K562 (cell line): ENCODE measurements around the gene DHX8. TPM values are rescaled to one million over a fixed set of nuclear protein-coding genes. Genes with fewer than 3 reads are reported as not detected.

Experiments
- ATAC-seq: fragments of 200-7000 bp; cut with Tn5 transposase; 3 replicates; pipeline ENCODE4 v1.9.1; 2020; ENCODE audit warnings: moderate library complexity
- BruUV-seq: library from RNA; stranded (reverse); fragments of 400-500 nt; replicated peaks from 2 replicates; lab custom pipeline; 2021; lab: Mats Ljungman, UMichigan
- CTCF ChIA-PET: fragments of 300-600 bp; formaldehyde crosslinking; extraction: SDS; loops from one replicate; lab custom pipeline; 2021; ENCODE audit warnings: low intra/inter-chr PET ratio; lab: Yijun Ruan, JAX
- POLR2A ChIA-PET: fragments of 300-600, 350-650 bp; sonication (Branson Sonifier 250); formaldehyde crosslinking; extraction: SDS; loops from one replicate; lab custom pipeline; 2021; ENCODE audit warnings: antibody characterized with exemption, inconsistent platforms; lab: Yijun Ruan, JAX
- DNase-seq, 4 experiments: peaks; one replicate each; pipeline versions ENCODE4 v3.0.0 to v3.0.0-alpha.2; 2011 to 2018; ENCODE audit warnings: low spot score in 3 of 4, mixed read lengths in 3 of 4; ENCODE audit errors: extremely low read depth in 1 of 4
- FAIRE-seq: peaks from 2 replicates; lab custom pipeline; 2011; peaks lifted over from hg19 to GRCh38; lab: Jason Lieb, UNC
- H2AFZ ChIP-seq: 2 replicates; pipeline ENCODE4 v1.6.0; 2011; ENCODE audit warnings: low read depth, low read length, control low read depth, inconsistent platforms
- H3K27ac ChIP-seq: fragments of 200-600 bp; 3 replicates; pipeline ENCODE4 v1.8.0; 2011; ENCODE audit warnings: low read depth, mild to moderate bottlenecking, control low read depth, inconsistent platforms, low read length, moderate library complexity, mixed read lengths; ENCODE audit errors: extremely low read depth
- H3K27me3 ChIP-seq, 2 experiments: fragments of 300-600 bp in 1 of 2; 2 replicates in 1 of 2; 3 replicates in 1 of 2; pipeline versions ENCODE4 v1.6.0 to v1.8.0; 2011; ENCODE audit warnings: inconsistent platforms in 2 of 2, low read length in 2 of 2, mild to moderate bottlenecking in 1 of 2, mixed read lengths in 1 of 2, moderate library complexity in 1 of 2; ENCODE audit not compliant: control insufficient read depth in 2 of 2, insufficient read depth in 2 of 2
- H3K36me3 ChIP-seq: fragments of 300-600 bp; 3 replicates; pipeline ENCODE4 v1.8.0; 2011; ENCODE audit warnings: mild to moderate bottlenecking, low read length, inconsistent platforms; ENCODE audit not compliant: control insufficient read depth, insufficient read depth
- H3K4me1 ChIP-seq, 2 experiments: fragments of 200-600 bp in 1 of 2; replicated peaks in 1 of 2; 2 replicates in 1 of 2; 3 replicates in 1 of 2; pipeline versions ENCODE4 v1.5.1 to v1.8.0; 2011; ENCODE audit warnings: inconsistent platforms in 2 of 2, low read length in 2 of 2, mild to moderate bottlenecking in 1 of 2, mixed read lengths in 1 of 2, moderate library complexity in 1 of 2; ENCODE audit not compliant: control insufficient read depth in 2 of 2, insufficient read depth in 2 of 2
- H3K4me2 ChIP-seq: 2 replicates; pipeline ENCODE4 v1.6.1; 2011; ENCODE audit warnings: low read length, control low read depth, inconsistent platforms, mixed read lengths; ENCODE audit not compliant: insufficient read depth
- H3K4me3 ChIP-seq: fragments of 200-600 bp; sonication (generic), shearing (Covaris generic); 2 replicates; pipeline ENCODE4 v1.5.1; 2016; ENCODE audit warnings: control low read depth, inconsistent platforms
- H3K79me2 ChIP-seq: fragments of 200-600 bp; 3 replicates; pipeline ENCODE4 v1.8.0; 2011; ENCODE audit warnings: low read length, inconsistent platforms; ENCODE audit not compliant: control insufficient read depth, insufficient read depth
- H3K9ac ChIP-seq, 2 experiments: 2 replicates each; pipeline versions ENCODE4 v1.6.0 to v1.6.1; 2011; ENCODE audit warnings: low read depth in 2 of 2, low read length in 2 of 2, control low read depth in 1 of 2, inconsistent platforms in 1 of 2, mild to moderate bottlenecking in 1 of 2, mixed read lengths in 1 of 2; ENCODE audit not compliant: insufficient read depth in 1 of 2
- H3K9me1 ChIP-seq: one replicate; pipeline ENCODE4 v1.6.0; 2011; ENCODE audit warnings: inconsistent platforms, mild to moderate bottlenecking, low read length, moderate library complexity; ENCODE audit not compliant: control insufficient read depth, insufficient read depth
- H3K9me3 ChIP-seq: replicated peaks from 2 replicates; pipeline ENCODE4 v1.5.1; 2011; ENCODE audit warnings: low read depth, low read length, inconsistent platforms; ENCODE audit not compliant: control insufficient read depth, insufficient read depth
- H4K20me1 ChIP-seq: replicated peaks from 2 replicates; pipeline ENCODE4 v1.6.1; 2011; ENCODE audit warnings: low read length, inconsistent platforms, mixed read lengths; ENCODE audit not compliant: control insufficient read depth, insufficient read depth
- EGR1 ChIP-seq: fragments of 450-650 bp; conservative IDR thresholded peaks from 2 replicates; pipeline ENCODE4 v1.6.1; 2017; ENCODE audit warnings: mild to moderate bottlenecking
- KLF1 ChIP-seq: fragments of 450-650 bp; IDR thresholded peaks from 2 replicates; pipeline ENCODE4 v1.6.1; 2016; ENCODE audit warnings: missing genetic modification characterization, missing compliant biosample characterization
- RNF2 ChIP-seq: sonication (generic); IDR thresholded peaks from 2 replicates; pipeline ENCODE4 v1.6.1; 2016
- ZBTB2 ChIP-seq: fragments of 450-650 bp; IDR thresholded peaks from 2 replicates; pipeline ENCODE4 v1.6.1; 2016; ENCODE audit warnings: antibody characterized with exemption
- WGBS: fragments of 100-300 bp; shearing (Covaris generic); methylation state at CpG from one replicate; pipeline ENCODE4 v1.1.6; 2016; ENCODE audit warnings: low coverage, mixed read lengths; ENCODE audit not compliant: insufficient coverage; ENCODE audit errors: missing lambda C conversion rate; 5-methylcytosine and 5-hydroxymethylcytosine counted together
- in situ Hi-C: fragments of 300-500 bp; cut with MboI; formaldehyde crosslinking; loops from 4 replicates; pipeline ENCODE4 v1.15.0; 2018; ENCODE audit warnings: inconsistent platforms, mixed read lengths
- intact Hi-C: fragments of 100-400 bp; cut with micrococcal nuclease; formaldehyde crosslinking; loops from 2 replicates; pipeline ENCODE4 v1.14.2; 2022
- polyA plus RNA-seq, 8 experiments: library from polyadenylated mRNA; depleted of rRNA in 4 of 8; stranded (reverse) in 5 of 8; unstranded in 3 of 8; fragments of >200 nt; fragmentation: Nextera tagmentation in 2 of 8; fragmentation: Illumina TruSeq in 1 of 8; extraction: Ambion mirVana in 2 of 8; extraction: Trizol in 1 of 8; gene quantifications; 2 replicates each; pipeline versions ENCODE4 v1.2.1 to v1.2.3, GENCODE V29; 2011 to 2014; ENCODE audit warnings: inconsistent platforms in 1 of 8, missing spikeins in 1 of 8
- total RNA-seq, 7 experiments: library from RNA; depleted of rRNA in 6 of 7; stranded (reverse); fragments of >200 nt in 6 of 7; fragmentation: Illumina TruSeq in 2 of 7; extraction: Trizol in 2 of 7; gene quantifications; 2 replicates each; pipeline versions ENCODE4 v1.2.1 to v1.2.3, GENCODE V29; 2011 to 2021; ENCODE audit warnings: low replicate concordance in 1 of 7

The DHX8 gene
- total and polyA plus RNA-seq, 9 of the 15 experiments (the other 6 are each of a cell fraction or from before 2014, with no cell fraction given): 16.7 to 42.5 (median 25.6) TPM

GRCh38 chr17:43562679-43563599, 79.2 kb downstream of the DHX8 start:
- CTCF ChIA-PET: interaction anchor here (0.8 kb wide), 1 partner anchor 14 kb away, joined by 3 read pairs; no protein-coding TSS in a partner anchor
- Histone ChIP-seq H4K20me1 (no peaks in the 10 kb centered on the region), H3K9ac (no peak overlapping the region), H3K4me2 (no peak overlapping the region), H3K9me1 (no peaks in the 10 kb centered on the region), H3K9me3 (no peaks in the 10 kb centered on the region), H3K4me3 (no peak overlapping the region), H3K4me1 (no peaks in the 10 kb centered on the region; a peak in 2 of 5 replicates), H3K27me3 (no peaks in the 10 kb centered on the region; a peak in 1 of 5 replicates), H3K36me3 (no peaks in the 10 kb centered on the region), H3K79me2 (no peaks in the 10 kb centered on the region), H3K27ac (no peak overlapping the region), H2AFZ (no peak overlapping the region)
- 17% methylated on average over 19 of the region's 19 CpGs for WGBS
- in situ Hi-C loops (no loop called here), intact Hi-C loops (no loop called here)
- no peak for TF ChIP-seq ZBTB2
- TF ChIP-seq KLF1 (tag): no peak
- TF ChIP-seq EGR1: no peak
- TF ChIP-seq RNF2: no peak
- DNase-seq (no peak), FAIRE-seq (no peak), ATAC-seq (no peak)
- POLR2A ChIA-PET: interaction anchor here (0.9 kb wide), 1 partner anchor 13 kb away, joined by 3 read pairs; no protein-coding TSS in a partner anchor
- BruUV-seq: no TSS peak
